Measurements from ENCODE around the gene ARPP21.

Gene ARPP21

GRCh38 chr3:35680866-35681650, 41.7 kb downstream of the ARPP21 start:
- no peak for TF ChIP-seq CTCF (conservative IDR thresholded peaks at IDR 0.05; ENCODE audit: low read depth, low read length)
- H3K4me3 ChIP-seq (ENCODE audit: low read length) = no peak overlapping the region
- no peak for DNase-seq (ENCODE audit: low read depth)

GRCh38 chr3:35685153-35685552, 45.8 kb downstream of the ARPP21 start:
- no peak for TF ChIP-seq CTCF (conservative IDR thresholded peaks at IDR 0.05; ENCODE audit: low read depth, low read length)
- DNase-seq (ENCODE audit: low read depth) = no peak
- H3K4me3 ChIP-seq (ENCODE audit: low read length) = no peak overlapping the region

- no peak for TF ChIP-seq CTCF (conservative IDR thresholded peaks at IDR 0.05; ENCODE audit: low read depth, low read length)
- no peak for DNase-seq (ENCODE audit: low read depth)
- H3K4me3 ChIP-seq (ENCODE audit: low read length) = no peak overlapping the region
Measured at GRCh38 chr3:35688826-35689225, 49.5 kb downstream of the ARPP21 start.

GRCh38 chr3:35690271-35690670, 50.9 kb downstream of the ARPP21 start:
- DNase-seq (ENCODE audit: low read depth) = no peak
- TF ChIP-seq CTCF (conservative IDR thresholded peaks at IDR 0.05; ENCODE audit: low read depth, low read length) = no peak
- no peak overlapping the region for H3K4me3 ChIP-seq (ENCODE audit: low read length)

- no peak for DNase-seq (ENCODE audit: low read depth)
- TF ChIP-seq CTCF (conservative IDR thresholded peaks at IDR 0.05; ENCODE audit: low read depth, low read length) = no peak
- no peak overlapping the region for H3K4me3 ChIP-seq (ENCODE audit: low read length)
Measured at GRCh38 chr3:35705904-35706303, 66.6 kb downstream of the ARPP21 start.

GRCh38 chr3:35707904-35708303, 68.6 kb downstream of the ARPP21 start:
- TF ChIP-seq CTCF (conservative IDR thresholded peaks at IDR 0.05; ENCODE audit: low read depth, low read length) = no peak
- no peak overlapping the region for H3K4me3 ChIP-seq (ENCODE audit: low read length)
- DNase-seq (ENCODE audit: low read depth) = no peak

Data from retinal pigment epithelial cell (primary cell).